Fibroblast of the conjunctiva (primary cell): ENCODE data around the gene CALHM1.
"Not testable (repeated sequence)": the region's sequence is repeated elsewhere in the genome, so short reads cannot be mapped to it uniquely, and the experiment has no call there.

Experiments
- DNase-seq: peaks from one replicate; pipeline ENCODE4 v3.0.0-alpha.2; 2010; ENCODE audit warnings: low read depth

The CALHM1 gene

DNA sequence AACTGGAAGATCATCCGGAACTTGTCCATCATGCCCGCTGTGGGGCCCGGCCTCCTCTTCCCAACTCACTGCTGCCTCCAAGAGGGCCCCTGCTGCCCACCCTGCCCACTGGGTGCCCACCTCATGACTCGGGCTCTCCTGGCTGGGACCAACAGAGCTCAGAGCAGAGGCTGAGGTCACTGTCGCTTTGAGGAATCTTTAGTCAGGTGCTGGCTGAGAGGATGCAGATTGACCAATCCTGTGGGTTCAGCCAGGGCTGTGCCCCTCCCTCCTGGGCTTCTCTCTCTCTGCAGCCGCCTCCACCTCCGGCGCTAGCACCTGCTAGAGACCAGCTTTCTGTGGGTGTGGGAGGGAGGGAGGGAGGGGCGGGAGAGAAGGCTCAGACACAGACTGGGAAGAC lies at the start of gene CALHM1:
Gene CALHM1, minus strand, starts transcription at position 181 of the 400 bp plus-strand sequence. Its CDS starts 149 bp downstream, at position 32.
- no peak for DNase-seq

GRCh38 chr10:103507235-103508191 lies 48.8 kb upstream of the CALHM1 start:
- DNase-seq = no peak

GRCh38 chr10:103506061-103506460 lies 47.4 kb upstream of the CALHM1 start:
- DNase-seq = no peak

- peak; percentile 76 for DNase-seq
Measured at GRCh38 chr10:103504181-103504783, 45.6 kb upstream of the CALHM1 start.

DNA sequence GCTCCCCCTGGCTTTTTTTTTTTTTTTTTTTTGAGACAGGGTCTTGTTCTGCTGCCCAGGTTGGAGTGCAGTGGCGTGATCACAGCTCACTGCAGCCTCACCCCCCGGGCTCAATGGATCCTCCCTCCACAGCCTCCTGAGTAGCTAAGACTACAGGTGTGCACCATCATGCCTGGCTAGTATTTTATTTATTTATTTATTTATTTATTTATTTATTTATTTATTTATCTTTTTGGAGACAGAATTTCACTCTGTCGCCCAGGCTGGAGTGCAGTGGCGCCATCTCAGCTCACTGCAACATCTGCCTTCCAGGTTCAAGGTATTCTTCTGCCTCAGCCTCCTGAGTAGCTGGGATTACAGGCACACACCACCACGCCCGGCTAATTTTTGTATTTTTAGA lies 45.1 kb upstream of the CALHM1 start:
- not testable (repeated sequence) for DNase-seq

DNA sequence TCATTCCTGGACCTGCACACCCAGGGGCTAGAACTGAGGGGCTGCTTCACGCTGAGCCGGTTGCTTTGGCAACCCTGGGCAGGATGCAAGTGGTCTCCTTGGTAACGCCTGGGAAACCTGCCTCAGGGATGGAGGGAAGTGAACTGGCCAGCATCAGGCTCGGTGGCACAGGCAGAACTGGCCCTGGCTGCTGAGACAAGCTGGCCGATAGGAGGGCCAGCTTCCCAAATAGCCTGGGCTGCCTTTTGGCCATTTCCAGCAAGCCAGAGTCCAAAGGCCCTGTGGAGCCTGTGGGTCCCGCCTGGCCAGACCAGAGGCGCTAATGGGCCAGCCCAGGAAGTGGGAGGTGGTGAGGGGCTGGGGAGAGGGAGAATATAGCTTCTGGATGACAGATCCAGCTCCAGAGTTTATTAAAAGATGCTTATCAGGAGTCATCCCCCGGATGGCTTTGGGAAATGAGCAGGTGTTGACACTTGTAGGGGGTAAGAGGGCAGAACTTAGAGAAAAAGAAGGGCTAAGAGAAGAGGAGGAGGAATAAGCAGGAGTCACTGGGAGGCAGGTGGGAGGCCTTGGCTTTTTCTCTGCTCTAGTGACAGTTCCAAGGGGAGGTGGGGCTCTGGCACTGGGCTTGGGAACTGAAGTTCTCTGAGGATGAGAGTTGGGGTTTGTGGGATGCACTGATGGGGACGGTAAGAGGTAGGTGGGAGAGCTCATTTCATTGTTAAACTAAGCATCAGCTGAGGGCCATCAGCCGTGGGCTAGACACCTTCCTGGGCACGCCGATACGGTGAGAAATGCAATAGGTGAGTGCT lies 44.4 kb upstream of the CALHM1 start:
- DNase-seq = no peak

DNA sequence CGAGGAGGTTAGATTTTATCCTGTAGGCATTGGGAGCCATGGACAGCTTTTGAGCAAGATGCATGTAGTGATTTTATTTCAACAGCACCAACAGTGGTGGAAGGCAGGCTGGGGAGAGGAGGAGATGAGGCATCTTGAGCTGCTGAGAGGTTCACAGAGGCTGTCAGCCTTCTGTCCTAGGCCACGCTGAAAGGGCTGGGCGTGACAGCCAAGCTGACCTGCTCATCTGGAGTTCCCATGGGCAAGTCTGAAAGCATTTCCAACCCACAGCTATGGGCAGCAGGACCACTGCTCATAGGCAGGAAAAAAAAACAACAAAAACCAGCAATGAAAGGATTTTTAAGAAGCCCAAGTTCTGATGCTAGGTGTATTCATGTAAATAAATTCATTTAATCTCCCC lies 42.5 kb upstream of the CALHM1 start:
- DNase-seq = no peak

DNA sequence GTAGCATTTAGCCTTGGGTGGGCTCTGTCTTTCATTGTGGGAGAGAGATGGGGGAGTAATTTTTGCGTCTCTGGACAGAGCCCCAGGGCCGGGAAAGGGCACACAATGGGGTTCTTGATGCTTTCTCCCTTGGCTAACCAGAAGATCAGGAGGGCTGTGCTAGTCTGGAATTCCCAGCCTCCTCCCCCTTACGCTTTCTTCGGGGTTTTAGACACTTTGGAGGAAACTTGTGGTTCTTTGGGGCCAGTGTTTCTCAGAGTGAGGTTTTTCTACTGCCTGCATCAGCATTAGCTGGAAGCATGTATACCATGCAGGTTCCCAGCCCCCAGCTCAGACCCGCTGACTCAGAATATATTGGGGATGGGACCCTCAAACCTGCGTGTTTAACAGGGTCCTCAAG lies 41.8 kb upstream of the CALHM1 start:
- DNase-seq = no peak

- no peak for DNase-seq
Measured at GRCh38 chr10:103499881-103500280, 41.2 kb upstream of the CALHM1 start.

GRCh38 chr10:103498936-103499638 lies 40.4 kb upstream of the CALHM1 start:
- DNase-seq = no peak

DNA sequence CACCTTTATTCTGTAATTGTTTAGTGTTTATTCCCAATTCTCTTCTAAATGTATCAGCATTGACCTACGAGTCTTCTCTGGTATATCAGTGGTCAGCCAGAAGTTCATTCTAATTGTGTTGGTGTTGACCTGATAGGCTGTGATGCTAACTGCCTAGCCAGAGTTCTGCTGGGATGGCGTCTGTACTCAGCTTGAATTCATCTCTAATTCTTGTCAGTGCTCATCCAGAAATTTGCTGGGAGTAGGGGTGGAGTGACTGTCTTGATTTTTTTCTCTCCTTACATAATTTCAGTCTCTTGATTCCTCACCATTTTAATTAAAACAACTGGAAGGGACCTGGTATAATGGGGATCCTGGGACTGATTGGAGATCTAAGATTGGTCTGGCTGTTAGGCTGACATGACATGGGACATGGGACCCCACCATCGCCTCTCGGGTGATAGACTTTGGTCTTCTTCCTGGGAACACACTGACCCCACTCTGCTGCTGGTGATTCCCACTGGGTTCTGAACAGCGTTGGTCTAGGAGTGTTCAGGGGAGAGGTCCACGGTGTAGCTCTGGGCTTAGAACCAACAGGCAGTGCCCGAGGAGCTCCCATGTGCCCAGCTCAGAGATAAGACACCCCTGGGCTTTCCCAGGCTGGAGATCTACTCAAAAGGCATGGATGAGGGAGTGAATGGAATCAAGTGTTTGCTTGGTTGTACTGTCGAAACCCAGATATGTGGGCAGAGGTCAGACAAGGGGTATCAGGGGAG lies 38.6 kb upstream of the CALHM1 start:
- DNase-seq = no peak

DNA sequence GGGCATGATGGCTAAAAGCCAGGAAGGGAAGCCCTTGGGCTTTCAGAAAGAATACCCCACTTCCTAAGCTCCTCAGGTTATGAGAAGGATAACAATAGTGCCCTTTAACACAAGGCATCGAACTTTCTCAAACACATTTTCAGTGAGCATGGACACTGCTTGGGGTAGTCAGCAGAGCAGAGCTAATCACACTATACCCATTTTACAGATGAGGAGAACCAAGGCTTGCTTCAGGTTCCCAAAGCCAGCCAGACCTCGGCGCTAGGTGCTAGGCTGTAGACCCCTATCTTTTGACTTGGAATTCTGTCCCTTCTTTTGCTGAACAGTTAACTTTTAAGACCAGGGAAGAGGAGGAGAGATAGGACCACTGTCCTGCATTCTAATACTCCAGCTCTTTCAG lies 36.6 kb upstream of the CALHM1 start:
- DNase-seq = no peak

- DNase-seq = no peak
Measured at GRCh38 chr10:103493916-103494877, 35.5 kb upstream of the CALHM1 start.

- DNase-seq = no peak
Measured at GRCh38 chr10:103493362-103493915, 34.7 kb upstream of the CALHM1 start, which contains the start of gene NEURL1. Gene NEURL1, plus strand, starts transcription at chr10:103493705. Its CDS starts 683 bp downstream, at chr10:103494388.

DNA sequence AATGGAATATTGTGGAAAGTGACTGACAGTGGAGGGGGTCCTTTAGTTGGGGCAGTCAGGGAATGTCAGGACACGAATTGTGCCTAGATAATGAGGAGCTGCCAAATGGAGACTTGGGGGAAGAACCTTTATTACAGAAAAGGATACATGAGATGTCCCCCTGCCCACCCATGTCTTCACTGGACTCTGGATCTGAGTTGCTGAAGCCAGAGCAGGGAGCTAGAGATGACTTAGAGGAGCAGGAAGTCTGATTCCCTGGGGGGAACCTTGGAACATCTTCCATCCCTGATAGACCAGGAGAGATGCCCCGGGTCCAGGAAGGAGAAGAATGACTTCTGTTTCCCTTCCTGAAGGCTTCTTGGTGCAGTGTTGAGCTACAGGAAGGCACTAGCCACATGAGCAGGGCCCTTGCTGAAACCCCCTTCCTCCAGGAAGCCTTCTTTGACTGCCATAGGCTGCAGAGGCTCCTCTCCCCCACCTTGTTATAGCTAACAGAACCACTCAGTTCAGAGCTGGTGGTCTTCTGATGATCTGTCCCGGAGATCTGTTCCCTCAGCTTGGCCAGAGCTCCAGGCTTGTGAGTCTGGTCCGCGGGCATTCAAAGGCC lies 34.1 kb upstream of the CALHM1 start:
- DNase-seq = no peak

DNA sequence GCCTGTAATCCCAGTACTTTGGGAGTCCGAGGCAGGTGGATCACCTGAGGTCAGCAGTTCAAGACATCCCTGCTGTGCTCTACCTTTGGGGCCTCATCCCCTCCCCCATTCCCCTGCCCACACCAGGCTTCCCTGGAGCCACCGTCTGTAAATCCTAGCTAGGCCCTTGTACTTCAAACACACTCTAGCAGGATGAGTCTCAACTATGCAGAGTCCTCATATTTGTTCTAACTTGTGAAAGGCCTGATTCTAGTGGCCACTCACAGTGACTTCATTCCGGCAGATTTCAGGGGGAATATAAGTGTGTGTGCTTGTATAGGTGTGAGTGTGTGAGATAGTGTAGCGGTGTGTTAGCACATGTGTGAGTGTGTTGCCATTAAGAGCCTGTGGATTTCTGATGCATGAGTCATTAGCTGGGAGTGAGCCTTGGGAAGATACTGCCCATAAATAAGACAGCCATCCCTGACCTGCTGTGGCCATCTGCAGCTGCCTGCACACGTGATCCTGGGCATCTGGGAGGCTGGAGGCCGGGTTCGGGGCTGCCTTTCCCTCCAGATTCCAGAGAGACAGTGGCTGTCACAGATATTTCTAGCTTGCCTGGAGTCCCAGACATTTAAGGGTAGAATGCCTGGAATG lies 33.1 kb upstream of the CALHM1 start:
- DNase-seq = peak; percentile 78

DNA sequence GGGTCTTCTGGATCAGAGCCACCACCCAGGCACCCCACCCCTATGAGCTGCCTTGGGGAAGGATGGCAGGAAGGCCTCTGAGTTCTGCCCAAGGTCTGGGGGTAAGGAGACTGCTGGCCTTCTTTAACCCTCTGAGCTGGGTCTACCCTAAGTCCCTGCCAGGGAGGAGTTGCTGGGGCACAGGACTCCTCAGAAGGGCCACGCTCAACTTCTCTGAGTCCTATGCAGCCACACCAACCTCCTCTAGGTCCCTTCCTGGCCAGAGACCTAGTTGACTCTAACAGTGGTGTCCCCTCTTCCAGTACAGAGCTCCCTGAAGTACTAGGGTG lies 32.2 kb upstream of the CALHM1 start:
- DNase-seq = no peak

GRCh38 chr10:103487410-103487708 lies 28.7 kb upstream of the CALHM1 start:
- DNase-seq = no peak
